ENCODE data around the gene NAV2. TPM values are rescaled to one million over a fixed set of nuclear protein-coding genes. Genes with fewer than 3 reads are reported as not detected.

Gene NAV2
- polyA plus RNA-seq, 1 donor (not counting 4 experiments of a cell fraction or from before 2014, with no cell fraction given) = 4.0 TPM

GRCh38 chr11:20029193-20029592 is 316.6 kb downstream of the NAV2 start:
- H3K9me3 ChIP-seq (ENCODE audit: control insufficient read depth, low read depth, low read length) = no peaks in the 10 kb centered on the region
- FAIRE-seq = no peak
- H3K79me2 ChIP-seq (ENCODE audit: control insufficient read depth, insufficient read depth, low read length) = peaks cover 6% of the 10 kb centered on the region
- no peak for DNase-seq (ENCODE audit: low read depth, low spot score)
- no peaks in the 10 kb centered on the region for H3K27me3 ChIP-seq (ENCODE audit: control insufficient read depth, extremely low read depth, insufficient read depth, low read length)
- no peak overlapping the region for H3K27ac ChIP-seq (ENCODE audit: control insufficient read depth, insufficient read depth, low read length)
- peaks cover 58% of the 10 kb centered on the region for H3K4me1 ChIP-seq (ENCODE audit: control insufficient read depth, extremely low read depth, insufficient read depth, low read length)
- H3K4me3 ChIP-seq (ENCODE audit: control insufficient read depth in 2 of 3, extremely low read depth in 1 of 3, insufficient read depth in 2 of 3, low read depth in 1 of 3, low read length in 3 of 3) = no peak overlapping the region
- no peaks in the 10 kb centered on the region for H4K20me1 ChIP-seq (ENCODE audit: control insufficient read depth, extremely low read depth, insufficient read depth, low read length)
- dilution Hi-C loops (cut with MboI; ENCODE audit: extremely low pct_ligation_motif_present, low sequenced_read_pairs) = no loop called here
- no peak overlapping the region for H3K4me2 ChIP-seq (ENCODE audit: control insufficient read depth, extremely low read depth, insufficient read depth, low read depth, low read length)
- H3K36me3 ChIP-seq (ENCODE audit: control insufficient read depth in 2 of 2, extremely low read depth in 1 of 2, insufficient read depth in 2 of 2, low read length in 2 of 2) = no peaks in the 10 kb centered on the region
- no peak overlapping the region for H2AFZ ChIP-seq (ENCODE audit: control insufficient read depth, low read length)
- H3K9me1 ChIP-seq (ENCODE audit: control insufficient read depth, extremely low read depth, insufficient read depth, low read length) = no peaks in the 10 kb centered on the region
- no peak overlapping the region for H3K9ac ChIP-seq (ENCODE audit: control insufficient read depth, extremely low read depth, insufficient read depth, low read length)
- TF ChIP-seq CTCF (optimal IDR thresholded peaks at IDR 0.05 in 1 of 3, IDR thresholded peaks at IDR 0.05 in 1 of 3, conservative IDR thresholded peaks at IDR 0.05 in 1 of 3; ENCODE audit: extremely low read depth in 1 of 3, insufficient read depth in 2 of 3, low read length in 3 of 3) (no peak), EZH2 (IDR thresholded peaks at IDR 0.05; ENCODE audit: low read length) (no peak)

GRCh38 chr11:20030472-20030871 is 317.8 kb downstream of the NAV2 start:
- Histone ChIP-seq H2AFZ (ENCODE audit: control insufficient read depth, low read length) (no peak overlapping the region), H3K4me2 (ENCODE audit: control insufficient read depth, extremely low read depth, insufficient read depth, low read depth, low read length) (no peak overlapping the region), H3K9ac (ENCODE audit: control insufficient read depth, extremely low read depth, insufficient read depth, low read length) (no peak overlapping the region), H3K27ac (ENCODE audit: control insufficient read depth, insufficient read depth, low read length) (no peak overlapping the region), H3K9me1 (ENCODE audit: control insufficient read depth, extremely low read depth, insufficient read depth, low read length) (peaks cover 2% of the 10 kb centered on the region), H3K9me3 (ENCODE audit: control insufficient read depth, low read depth, low read length) (no peaks in the 10 kb centered on the region), H3K27me3 (ENCODE audit: control insufficient read depth, extremely low read depth, insufficient read depth, low read length) (no peaks in the 10 kb centered on the region), H3K4me1 (ENCODE audit: control insufficient read depth, extremely low read depth, insufficient read depth, low read length) (peaks cover 55% of the 10 kb centered on the region), H3K79me2 (ENCODE audit: control insufficient read depth, insufficient read depth, low read length) (peaks cover 6% of the 10 kb centered on the region), H4K20me1 (ENCODE audit: control insufficient read depth, extremely low read depth, insufficient read depth, low read length) (no peaks in the 10 kb centered on the region), H3K36me3 (ENCODE audit: control insufficient read depth in 2 of 2, extremely low read depth in 1 of 2, insufficient read depth in 2 of 2, low read length in 2 of 2) (no peaks in the 10 kb centered on the region), H3K4me3 (ENCODE audit: control insufficient read depth in 2 of 3, extremely low read depth in 1 of 3, insufficient read depth in 2 of 3, low read depth in 1 of 3, low read length in 3 of 3) (no peak overlapping the region)
- FAIRE-seq = no peak
- no peak for DNase-seq (ENCODE audit: low read depth, low spot score)
- TF ChIP-seq EZH2 (IDR thresholded peaks at IDR 0.05; ENCODE audit: low read length) (no peak), CTCF (optimal IDR thresholded peaks at IDR 0.05 in 1 of 3, IDR thresholded peaks at IDR 0.05 in 1 of 3, conservative IDR thresholded peaks at IDR 0.05 in 1 of 3; ENCODE audit: extremely low read depth in 1 of 3, insufficient read depth in 2 of 3, low read length in 3 of 3) (no peak)
- dilution Hi-C loops (cut with MboI; ENCODE audit: extremely low pct_ligation_motif_present, low sequenced_read_pairs) = no loop called here
